NCI-H524 treated with DMSO at 0.1 percent for 48 hours (cell line): ENCODE data around the gene LINGO3.

Experiments used
- DNase-seq: peaks from one replicate; lab custom pipeline; 2025; lab: John Stamatoyannopoulos, UW

LINGO3 gene

DNA sequence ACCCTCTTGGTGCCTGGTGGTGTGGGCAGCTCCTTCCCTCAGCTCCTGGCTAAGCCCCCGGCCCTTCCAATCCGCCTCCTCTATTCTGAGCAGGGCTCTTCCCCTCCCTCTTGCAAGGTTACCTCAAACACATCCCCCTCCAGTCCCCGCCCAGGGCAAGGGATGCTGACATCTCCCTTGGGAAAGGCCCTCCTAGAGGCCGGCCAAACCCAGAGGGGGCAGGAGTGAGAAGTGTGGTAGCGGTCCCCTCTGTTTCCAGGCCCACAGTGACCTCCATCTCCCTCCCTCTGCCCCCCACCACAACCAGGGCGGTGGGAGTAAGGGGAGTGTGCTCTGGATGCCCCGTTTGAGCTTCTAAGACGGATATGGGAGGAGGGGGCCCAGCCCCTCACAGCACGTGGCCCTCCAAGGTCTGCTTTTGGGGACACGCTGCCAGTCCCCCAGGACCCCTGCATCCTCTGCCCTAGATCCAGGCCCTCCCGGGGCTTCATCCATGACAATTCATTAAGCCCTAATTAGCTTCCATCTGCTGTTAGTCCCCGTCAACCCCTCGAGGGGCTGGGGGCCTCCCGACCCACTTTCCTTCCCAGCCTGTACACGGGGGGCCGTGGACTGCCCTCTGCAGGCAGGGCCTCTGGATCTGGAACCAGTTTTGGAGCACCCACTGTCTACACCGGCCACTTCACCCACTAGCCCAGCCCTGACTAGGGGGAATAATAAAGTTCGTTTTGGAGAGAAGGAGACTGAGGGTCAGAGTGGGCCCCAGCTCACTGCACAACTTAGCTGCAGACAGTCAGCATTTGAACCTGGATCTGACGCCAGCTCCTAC, 2.3 kb downstream of the LINGO3 start:
- DNase-seq, result no peak

DNA sequence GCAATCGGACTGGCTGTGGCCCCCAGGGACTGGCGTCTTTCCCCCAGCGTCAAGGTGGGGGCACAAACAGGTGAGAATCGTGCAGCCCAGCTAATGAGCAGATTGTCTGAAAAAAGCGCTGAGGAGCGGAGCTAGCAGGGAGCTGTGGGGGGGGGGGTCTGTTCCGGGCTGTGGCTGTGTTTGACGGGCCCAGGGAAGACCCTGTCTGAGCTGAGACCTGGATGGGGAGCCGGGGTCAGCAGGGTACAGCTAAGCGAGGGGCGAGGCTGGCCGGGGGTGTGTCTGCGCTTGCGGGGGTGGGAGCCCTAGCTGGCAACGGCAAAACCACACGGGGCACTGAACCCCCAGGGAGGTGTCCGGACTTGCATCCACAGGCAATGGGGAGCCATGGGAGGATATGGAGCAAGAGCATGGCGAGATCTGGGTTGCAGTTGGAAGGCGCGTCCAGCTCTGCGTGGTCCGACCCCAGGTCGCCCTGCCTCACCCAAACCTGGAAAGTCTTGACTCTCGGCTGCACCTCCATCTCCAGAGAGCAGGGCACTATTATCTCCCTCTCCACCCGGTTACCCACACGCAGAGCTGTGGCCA, 4.6 kb downstream of the LINGO3 start:
- no peak for DNase-seq

DNA sequence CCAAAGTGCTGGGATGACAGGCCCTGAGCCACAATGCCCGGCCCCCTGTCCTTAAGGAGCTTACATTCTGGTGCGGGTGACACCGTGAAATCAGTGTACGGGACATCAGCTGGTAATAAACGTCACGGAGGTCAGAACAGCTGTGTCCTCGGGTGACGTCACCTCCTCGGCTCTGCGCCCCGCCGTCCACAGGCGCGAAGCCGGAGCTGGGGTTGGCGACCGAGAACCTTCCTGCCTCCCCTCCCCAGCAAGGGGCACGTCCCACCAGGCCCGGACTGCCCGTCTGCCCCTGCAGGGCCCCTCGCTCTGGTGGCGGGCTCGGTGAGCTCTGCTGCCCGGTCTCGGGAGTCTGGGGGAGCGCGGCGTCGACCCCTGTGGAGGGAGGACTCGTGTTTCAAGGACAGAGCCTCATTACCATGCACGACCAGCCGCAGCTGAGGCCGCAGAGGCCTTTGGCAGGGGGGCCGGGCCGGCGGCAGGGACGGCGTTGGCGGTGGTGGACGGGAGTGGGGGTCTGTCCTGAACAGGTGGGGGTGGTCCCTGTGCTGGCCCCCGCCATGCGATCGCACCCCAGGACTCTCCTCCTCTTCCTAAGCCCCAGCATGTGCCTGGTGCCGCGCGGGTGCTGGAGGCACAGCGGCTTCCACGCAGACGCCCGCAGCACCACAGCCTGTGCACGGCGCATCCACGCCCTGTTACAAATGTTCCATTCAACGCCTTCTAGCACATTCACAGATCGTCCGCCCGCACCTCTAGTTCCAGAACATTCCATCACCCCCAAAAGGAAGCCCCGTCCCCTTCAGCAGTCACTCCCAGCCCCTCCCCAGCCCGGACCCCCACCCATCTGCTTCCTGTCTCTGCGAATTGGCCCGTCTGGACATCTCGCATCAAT, 5.4 kb downstream of the LINGO3 start:
- DNase-seq, result no peak

DNA sequence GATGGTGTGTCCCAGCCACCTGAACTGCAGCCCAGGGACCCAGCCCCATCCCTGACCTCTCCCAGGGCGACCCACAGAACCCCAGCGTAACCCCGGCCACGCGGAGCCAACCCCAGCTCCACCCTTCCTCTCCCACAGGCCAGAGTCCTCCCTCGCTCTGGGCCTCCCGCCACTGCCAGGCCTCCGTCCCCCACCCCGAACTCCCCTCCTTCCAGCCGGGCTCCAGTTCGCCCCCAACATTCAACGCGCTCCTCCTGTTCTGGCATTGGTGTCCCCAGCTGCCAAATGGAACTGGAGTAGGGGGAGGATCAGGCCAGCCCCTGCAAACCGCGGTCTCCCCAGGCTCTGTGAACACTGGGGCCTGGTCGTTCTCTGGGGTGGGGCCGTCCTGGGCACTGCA, 7.4 kb downstream of the LINGO3 start:
- no peak for DNase-seq

DNA sequence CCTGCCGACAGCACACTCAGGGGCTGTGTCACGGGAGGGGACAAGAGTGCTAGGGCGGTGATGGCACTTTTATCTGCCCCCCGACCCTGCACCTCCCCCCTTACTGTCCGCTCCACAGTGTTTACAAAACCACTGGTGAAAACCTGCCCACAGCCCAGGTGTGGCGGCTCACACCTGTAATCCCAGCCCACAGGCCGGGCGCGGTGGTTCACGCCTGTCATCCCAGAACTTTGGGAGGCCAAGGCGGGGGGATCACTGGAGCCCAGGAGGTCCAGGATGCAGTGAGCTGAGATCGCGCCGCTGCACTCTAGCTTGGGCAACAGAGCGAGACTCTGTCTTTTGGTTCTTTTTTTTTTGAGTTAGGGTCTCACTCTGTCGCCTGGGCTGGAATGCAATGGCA, 11.8 kb downstream of the LINGO3 start:
- no peak for DNase-seq

DNA sequence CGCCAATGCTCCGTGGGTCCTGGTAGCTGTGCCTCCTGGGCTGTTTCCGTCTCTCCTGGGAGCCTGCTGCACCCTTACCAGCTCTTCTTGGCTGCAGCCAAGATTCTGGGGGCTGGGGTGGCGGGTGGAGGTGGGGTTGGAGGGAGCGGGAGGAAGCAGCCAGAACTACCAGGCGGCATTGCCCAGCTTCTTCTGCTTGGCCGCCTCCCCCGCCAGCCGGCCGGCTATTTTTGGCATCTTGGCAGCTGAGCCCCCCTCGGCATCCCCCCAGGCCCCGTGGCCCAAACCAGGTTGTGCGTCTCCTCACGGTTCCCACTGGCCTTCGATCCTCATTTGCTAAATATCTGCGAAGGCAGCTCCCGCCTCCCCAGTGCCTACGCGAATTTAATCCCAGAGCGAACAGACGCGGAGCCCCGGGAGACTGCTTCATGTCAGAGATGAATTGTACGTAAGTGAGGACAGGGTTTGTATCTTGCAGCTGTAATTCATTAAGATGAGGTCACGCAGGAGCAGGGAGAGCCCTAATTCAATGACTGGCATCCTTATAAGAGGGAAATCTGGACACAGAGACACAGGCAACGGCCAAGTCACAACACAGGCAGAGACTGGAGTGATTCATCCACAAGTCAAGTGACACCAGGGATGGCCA, 13.1 kb downstream of the LINGO3 start:
- DNase-seq, result peak; percentile 46

DNA sequence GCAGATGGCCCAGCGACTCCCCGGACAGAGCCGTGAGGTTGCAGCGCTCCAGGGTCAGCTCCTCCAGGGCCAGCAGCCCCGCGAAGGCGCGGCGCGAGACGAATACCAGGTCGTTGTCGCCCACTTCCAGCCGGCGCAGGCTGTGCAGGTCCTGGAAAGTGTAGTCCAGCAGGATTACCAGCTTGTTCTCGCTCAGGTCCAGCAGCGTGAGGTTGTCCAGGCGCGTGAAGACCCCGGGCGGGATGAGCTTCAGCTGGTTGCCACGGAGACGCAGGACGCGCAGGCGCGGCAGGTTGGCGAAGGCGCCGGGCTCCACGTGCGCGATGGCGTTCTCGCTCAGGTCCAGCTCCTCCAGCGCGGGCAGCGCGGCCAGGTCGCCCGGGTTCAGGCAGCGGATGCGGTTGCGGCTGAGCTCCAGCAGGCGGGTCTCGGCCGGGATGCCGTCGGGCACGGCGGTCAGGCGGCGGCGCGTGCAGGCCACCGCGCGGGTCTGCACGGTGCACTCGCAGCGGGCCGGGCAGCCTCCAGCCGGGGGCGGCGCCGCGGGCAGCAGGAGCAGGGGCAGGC, 16.7 kb downstream of the LINGO3 start:
- no peak for DNase-seq

DNA sequence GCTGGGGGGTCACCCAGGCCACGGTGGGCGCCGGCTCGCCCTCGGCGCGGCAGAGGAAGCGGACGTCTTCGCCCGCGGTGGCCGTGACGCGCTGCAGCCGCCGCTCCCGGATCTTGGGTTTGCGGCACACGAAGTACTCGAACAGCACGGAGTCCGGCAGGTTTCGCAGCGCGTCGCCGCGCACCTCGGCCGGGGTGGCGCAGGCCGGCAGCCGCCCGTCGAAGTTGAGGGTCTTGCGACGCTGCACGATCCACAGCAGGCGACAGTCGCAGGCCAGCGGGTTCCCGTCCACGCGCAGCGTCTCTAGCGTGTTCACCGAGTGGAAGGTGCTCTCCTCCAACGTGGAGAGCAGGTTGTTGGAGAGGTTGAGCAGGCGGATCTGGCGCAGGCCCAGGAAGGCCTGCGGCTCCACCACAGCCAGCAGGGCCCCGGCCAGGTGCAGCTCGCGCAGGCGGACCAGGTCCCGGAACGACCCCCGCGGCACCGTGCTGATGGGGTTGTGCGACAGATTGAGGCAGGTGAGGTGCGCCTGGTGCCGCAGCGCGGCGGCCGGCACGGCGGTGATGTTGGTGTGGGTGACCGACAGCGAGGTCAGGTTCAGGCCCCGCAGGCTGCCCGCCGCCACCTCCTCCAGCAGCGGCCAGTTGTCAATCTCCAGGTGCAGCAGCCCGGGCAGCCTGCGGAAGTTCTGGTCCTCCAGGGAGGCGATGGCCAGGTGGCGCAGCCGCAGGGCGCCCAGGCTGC, 17.3 kb downstream of the LINGO3 start:
- no peak for DNase-seq

DNA sequence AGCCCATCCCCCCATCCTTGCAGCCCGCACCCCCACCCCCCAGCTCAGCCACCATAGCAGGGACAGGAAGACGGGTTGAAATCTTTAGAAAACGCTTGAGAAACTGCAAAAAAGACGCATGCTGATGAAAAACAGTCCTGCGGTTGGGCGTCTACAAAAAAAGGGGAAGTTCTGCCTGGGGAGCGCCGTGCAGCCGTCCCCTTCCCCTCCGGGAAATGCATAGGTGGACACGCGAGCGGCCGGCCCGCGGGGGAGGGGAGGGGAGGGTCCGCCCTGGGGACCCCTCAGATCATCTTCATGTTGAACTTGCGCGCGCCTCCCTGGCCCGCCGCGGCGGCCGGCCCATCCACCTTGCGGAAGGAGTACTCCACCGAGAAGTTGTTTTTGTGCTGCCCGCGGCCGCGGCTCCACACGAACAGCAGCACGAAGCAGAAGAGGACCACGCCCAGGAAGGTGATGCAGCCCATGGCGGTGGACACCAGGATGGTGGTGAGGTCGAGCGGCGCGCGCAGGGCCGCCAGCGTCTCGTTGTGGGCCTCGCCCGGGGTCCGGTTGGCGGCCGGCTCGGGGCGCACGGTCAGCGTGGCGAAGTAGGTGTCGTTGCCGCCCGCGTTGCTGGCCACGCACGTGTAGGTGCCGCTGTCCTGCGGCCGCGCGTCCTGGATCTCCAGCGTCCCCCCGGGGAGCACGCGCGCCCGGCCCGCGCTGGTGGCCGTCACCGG, 18.1 kb downstream of the LINGO3 start:
- DNase-seq, result no peak

DNA sequence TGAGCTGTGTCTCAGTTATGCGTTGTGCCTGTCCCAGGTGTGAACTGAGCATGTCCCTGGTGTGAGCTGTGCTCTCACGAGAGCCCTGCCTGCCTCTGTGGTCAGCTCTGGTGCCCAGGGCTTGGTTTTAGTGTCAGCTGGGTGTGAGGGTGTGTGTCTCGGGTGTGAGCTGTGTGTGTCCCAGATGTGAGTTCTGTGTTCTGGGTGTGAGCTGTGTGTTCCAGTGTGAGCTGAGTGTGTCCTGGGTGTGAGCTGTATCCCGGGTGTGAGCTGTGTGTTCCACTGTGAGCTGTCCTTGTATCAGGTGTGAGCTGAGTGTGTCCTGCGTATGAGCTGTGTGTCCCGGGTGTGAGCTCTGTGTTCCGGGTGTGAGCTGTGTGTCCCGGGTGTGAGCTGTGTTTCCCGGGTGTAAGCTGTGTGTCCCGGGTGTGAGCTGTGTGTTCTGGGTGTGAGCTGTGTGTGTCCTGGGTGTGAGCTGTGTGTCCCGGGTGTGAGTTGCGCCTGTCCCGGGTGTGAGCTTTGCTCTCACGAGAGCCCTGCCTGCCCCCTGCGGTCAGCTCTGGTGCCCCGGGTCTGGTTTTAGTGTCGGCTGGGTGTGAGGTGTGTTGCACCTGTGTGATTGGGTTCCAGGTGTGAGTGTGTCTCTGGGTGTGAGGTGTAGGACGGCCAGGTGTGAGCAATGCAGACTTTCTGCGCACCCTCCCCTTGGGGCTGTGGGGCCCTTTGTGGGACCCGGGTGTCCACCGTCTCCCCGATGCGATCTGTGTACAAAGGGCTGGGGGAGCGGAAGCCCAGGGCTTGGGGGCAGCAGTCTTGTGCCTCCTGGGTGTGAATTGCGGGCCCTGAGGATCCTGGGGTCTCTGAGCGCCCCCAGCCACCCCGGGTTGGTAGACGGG, 18.9 kb downstream of the LINGO3 start:
- no peak for DNase-seq

DNA sequence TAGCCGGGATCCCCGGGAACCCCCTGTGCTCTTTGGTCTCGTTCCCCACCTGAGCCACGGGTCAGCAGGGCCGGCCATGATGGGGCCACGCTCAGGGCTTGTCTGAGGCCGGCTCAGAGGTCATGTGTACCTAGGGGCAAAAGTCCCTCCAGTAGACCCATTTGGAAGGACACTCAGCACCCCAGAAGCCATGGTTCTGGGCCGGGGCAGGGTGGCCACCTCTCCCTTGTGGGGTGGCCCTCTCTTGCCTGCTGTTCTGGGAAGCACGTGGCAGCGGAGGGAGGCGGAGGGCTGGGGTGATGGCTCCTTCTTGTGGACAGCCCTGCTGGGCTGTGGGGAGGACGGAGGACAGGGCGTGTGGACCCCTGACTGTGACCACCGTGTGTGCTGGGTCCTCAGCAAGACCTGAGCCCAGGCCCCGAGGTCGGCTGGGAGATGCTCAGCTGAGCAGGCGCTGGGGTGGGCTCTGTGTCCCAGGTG, 19.6 kb downstream of the LINGO3 start:
- no peak for DNase-seq

DNA sequence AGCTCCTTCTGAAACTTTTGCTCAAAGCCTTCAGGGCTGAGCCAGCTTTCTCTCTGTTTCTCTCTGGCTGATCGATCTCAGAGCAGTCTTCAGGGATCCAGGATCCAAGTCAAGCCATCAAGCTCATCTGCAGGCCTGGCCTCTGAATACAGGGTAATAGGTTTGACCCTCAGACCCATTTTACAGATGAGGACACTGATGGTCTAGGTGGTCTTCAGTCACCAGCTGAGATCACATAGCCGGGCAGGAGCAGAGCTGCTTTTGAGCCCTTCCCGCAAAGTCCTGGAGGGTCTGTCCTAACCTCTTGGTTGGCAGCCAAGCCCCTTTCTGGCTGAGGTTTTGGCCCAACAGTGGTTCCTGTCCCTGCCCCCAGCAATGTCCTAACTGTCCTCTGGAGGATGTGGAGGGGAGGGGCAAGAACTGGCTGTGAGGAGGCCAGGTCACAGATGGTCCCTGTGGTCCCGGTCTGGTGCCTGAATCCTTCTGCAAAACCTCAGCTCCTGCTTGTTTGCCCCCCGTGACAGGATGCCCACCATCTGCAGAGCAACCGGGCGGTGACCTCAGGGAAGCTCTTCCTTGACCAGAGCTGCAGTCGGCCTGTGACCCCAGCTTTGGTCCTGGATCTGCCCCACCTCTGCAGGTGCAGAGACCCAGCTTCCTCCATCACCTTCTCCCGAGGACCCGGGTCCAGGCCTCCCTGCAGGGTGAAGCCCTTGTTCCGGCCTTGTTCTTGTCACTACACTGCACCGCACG, 20.2 kb downstream of the LINGO3 start:
- no peak for DNase-seq

DNA sequence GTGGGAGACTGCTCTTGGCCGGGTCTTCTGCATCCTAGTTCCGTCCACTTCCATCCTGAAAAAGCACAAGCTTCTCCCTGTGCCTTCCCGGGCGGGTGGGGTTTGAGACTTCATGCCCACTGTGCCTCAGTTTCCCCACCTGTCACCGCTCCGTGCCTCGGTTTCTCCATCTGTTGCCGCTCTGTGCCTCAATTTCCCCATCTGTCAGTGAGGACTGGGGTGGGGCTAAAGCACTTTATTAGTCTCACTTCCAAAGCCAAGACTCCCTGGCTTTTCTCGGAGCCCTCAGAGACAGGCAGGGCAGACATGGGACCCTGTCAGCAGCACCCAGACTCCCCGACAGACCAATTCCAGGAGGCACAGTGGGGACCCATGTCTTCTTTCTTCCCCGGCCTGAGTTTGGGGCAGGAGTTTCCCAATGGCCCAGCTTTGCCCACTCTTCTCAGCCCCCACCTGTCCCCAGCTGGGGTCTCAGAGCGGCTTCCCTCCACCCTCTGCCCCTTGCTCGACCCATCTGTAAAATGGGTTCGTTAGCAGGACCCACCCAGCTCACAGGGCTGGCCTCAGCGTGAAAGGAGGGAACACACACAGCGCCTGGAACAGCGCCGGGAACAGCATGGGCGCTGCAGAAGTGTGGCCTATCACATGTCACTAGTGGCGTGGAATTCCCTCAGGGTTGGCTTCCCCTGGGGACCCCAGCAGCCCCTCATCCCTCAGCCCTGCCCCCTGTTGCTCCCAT, 21.4 kb downstream of the LINGO3 start:
- DNase-seq, result no peak

DNA sequence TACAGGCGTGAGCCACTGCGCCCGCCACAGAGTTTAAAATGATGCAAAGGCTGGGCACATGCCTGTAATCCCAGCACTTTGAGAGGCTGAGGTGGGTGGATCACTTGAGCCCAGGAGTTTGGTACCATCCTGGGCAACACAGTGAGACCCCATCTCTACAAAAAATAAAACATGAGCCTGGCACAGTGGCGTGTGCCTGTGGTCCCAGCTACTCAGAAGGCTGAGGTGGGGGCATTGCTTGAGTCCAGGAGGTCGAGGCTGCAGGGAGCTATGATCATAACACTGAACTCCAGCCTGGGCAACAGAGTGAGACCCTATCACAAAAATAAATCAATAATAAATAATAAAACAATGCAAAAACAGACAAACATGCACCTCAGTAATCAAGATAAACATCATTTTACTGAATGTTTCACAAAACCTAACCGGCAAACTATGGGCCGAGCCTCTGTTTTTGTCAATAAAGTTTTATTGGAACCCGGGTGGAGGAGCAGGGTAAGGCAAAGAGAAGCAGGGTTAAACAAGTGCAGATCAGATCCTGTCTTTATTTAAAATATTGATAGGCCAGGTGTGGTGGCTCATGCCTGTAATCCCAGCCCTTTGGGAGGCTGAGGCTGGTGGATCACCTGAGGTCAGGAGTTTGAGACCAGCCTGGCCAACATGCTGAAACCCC, 24.0 kb downstream of the LINGO3 start:
- DNase-seq, result no peak

DNA sequence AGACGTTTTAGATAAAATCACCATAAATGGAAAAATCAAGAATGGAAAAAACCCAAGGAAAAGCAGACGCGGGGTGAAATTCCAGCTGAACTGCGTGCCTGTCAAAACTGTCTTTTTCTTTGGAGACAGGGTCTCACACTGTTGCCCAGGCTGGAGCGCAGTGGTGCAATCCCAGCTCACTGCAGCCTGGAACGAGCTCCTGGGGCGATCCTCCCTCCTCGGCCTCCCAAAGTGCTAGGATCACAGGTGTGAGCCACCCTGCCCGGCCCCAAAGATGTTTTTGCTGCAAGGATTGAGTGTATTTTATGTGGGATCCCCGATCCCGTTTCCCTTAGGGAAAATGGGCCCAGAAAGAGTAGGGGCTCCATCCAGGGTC, 25.1 kb downstream of the LINGO3 start:
- DNase-seq, result no peak

DNA sequence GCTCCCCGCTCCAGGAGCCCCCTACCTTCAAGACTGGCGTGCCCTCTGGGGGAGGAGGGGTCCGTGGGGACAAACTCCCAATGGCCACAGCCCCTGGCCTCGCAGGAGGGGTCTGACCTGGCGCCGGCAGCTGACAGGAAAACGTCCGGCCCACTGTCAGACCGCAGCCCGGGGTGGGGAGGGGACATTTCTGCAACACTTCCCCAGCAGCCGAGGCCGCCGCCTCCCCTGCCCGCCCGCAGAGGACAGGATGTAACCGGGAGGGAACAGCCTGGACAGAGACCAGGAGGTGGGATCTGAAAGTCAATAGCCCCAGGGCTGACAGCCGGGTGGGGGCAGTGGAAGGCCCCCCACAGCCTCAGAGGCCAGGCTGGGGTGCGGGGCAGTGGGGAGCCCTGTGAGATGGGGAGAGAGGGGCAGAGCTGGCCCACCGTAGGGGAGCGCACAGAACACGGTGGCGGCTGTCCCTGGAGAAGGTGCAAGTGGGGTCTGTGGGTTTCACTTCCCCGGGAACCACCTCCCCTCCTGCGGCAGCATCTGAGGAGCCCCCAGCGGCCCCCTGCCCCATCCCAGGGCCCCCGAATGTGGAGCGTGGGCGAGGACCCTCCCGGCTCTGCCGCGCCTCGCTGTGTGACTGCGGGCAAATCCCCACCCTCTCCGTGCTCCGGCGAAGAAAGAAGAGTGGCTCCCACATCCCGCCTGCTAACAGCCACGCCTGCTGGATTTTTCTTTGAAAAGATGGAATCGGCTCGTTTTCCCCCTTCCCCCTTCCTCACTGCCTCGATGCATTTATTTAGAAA, 25.7 kb downstream of the LINGO3 start, which contains the start of gene PEAK3:
Gene PEAK3, minus strand, starts transcription at position 114 of the 800 bp plus-strand sequence. CDS start 1,244 bp downstream, outside the sequence.
- no peak for DNase-seq
